ENCODE measurements around the gene UQCC5. TPM values are rescaled to one million over a fixed set of nuclear protein-coding genes. Genes with fewer than 3 reads are reported as not detected.

UQCC5 gene
- total RNA-seq, 1 donor from 2014 or later: 22.8 TPM

DNA sequence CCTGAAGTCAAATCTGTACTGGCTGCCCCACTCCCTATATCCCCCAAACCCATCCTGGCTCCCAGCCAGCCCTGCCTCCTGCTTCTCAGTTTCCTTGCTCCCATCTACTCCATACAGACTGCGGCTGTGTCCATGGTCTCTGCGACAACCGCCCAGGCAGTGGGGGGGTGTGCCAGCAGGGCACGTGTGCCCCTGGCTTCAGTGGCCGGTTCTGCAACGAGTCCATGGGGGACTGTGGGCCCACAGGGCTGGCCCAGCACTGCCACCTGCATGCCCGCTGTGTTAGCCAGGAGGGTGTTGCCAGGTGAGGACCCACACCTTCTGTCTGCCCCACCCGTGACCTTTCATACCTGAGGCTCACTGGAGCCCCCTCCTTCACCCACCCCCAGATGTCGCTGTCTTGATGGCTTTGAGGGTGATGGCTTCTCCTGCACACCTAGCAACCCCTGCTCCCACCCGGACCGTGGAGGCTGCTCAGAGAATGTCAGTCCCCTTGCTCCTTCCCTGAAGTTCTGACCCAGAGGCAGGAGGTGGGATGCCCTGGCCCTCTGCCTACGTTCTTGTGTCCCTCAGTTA is 26.6 kb upstream of the UQCC5 start:
- Mint-ChIP-seq H3K4me1 (ENCODE audit: unreplicated experiment) (no peaks in the 10 kb centered on the region), H3K4me3 (no peak overlapping the region), H3K27me3 (no peaks in the 10 kb centered on the region), H3K9me3 (no peaks in the 10 kb centered on the region), H3K27ac (no peak overlapping the region), H3K36me3 (no peaks in the 10 kb centered on the region)
- TF ChIP-seq, protein P1, sequence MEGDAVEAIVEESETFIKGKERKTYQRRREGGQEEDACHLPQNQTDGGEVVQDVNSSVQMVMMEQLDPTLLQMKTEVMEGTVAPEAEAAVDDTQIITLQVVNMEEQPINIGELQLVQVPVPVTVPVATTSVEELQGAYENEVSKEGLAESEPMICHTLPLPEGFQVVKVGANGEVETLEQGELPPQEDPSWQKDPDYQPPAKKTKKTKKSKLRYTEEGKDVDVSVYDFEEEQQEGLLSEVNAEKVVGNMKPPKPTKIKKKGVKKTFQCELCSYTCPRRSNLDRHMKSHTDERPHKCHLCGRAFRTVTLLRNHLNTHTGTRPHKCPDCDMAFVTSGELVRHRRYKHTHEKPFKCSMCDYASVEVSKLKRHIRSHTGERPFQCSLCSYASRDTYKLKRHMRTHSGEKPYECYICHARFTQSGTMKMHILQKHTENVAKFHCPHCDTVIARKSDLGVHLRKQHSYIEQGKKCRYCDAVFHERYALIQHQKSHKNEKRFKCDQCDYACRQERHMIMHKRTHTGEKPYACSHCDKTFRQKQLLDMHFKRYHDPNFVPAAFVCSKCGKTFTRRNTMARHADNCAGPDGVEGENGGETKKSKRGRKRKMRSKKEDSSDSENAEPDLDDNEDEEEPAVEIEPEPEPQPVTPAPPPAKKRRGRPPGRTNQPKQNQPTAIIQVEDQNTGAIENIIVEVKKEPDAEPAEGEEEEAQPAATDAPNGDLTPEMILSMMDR (conservative IDR thresholded peaks at IDR 0.05): no peak
- no peak for DNase-seq (ENCODE audit: extremely low spot score, unreplicated experiment)

DNA sequence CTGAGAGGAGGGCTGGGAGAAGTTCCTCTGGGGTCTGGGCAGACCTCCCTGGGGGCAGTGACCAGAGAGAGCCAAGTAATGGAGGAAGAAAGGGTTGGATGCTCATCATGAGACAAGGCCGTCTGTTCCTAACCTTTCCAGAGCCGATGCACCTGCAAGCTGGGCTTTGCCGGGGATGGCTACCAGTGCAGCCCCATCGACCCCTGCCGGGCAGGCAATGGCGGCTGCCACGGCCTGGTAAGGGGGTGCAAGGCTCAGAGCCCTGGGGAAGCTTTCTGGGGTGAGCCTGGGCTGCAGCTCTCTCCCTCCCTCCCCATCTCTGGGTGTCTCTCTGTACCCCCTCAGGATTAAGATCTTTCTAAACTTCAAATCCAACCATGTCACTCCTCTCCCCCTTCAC is 24.9 kb upstream of the UQCC5 start:
- no peak for DNase-seq (ENCODE audit: extremely low spot score, unreplicated experiment)
- Mint-ChIP-seq H3K9me3 (no peaks in the 10 kb centered on the region), H3K27ac (no peak overlapping the region), H3K4me1 (ENCODE audit: unreplicated experiment) (peaks cover 5% of the 10 kb centered on the region), H3K4me3 (no peak overlapping the region), H3K27me3 (peaks cover 3% of the 10 kb centered on the region), H3K36me3 (no peaks in the 10 kb centered on the region)
- TF ChIP-seq, protein P1 (conservative IDR thresholded peaks at IDR 0.05): no peak

DNA sequence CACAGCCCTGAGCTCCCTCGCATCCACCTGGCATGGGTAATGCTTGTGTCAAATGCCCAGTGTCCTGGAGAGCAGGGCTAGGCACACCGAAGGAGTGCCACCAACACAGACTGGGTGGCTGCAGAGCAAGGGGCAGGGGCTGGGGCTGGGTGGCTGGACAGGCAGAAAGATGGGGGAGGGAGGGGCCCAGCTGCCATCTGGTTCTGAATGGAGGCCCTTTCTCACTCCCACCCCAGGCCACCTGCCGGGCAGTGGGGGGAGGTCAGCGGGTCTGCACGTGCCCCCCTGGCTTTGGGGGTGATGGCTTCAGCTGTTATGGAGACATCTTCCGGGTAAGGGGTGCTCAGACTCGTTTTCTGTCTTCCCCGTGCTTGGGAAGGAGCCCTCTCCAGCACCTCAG is 24.3 kb upstream of the UQCC5 start:
- H3K36me3 Mint-ChIP-seq: no peaks in the 10 kb centered on the region
- H3K27me3 Mint-ChIP-seq: peaks cover 3% of the 10 kb centered on the region
- H3K9me3 Mint-ChIP-seq: no peaks in the 10 kb centered on the region

DNA sequence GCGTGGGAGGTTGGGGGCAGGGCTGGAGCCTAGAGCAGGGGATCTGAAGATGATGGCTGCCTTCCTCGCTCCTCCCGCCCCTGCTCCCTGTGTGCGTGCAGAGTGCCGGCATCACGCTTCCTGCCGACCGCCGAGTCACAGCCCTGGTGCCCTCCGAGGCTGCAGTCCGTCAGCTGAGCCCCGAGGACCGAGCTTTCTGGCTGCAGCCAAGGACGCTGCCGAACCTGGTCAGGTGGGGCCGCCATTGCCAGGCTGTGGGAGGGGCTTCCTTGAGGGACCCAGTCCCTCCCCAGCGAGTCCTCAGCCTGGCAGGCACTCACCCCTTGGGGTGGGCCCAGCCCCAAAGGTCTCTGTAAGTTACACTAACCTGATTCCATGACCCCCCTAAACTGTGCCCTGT is 23.7 kb upstream of the UQCC5 start:
- no peak for DNase-seq (ENCODE audit: extremely low spot score, unreplicated experiment)
- H3K4me3 Mint-ChIP-seq: no peak overlapping the region
- no peaks in the 10 kb centered on the region for H3K36me3 Mint-ChIP-seq
- no peaks in the 10 kb centered on the region for H3K9me3 Mint-ChIP-seq
- peaks cover 3% of the 10 kb centered on the region for H3K27me3 Mint-ChIP-seq
- H3K27ac Mint-ChIP-seq: no peak overlapping the region
- H3K4me1 Mint-ChIP-seq (ENCODE audit: unreplicated experiment): peaks cover 5% of the 10 kb centered on the region
- TF ChIP-seq, protein P1 (conservative IDR thresholded peaks at IDR 0.05): no peak

More for the DNA sequence above, 24.3 kb upstream of the UQCC5 start:
- Mint-ChIP-seq H3K27ac (no peak overlapping the region), H3K4me1 (ENCODE audit: unreplicated experiment) (peaks cover 5% of the 10 kb centered on the region), H3K4me3 (no peak overlapping the region)
- TF ChIP-seq, protein P1 (conservative IDR thresholded peaks at IDR 0.05): no peak
- no peak for DNase-seq (ENCODE audit: extremely low spot score, unreplicated experiment)

DNA sequence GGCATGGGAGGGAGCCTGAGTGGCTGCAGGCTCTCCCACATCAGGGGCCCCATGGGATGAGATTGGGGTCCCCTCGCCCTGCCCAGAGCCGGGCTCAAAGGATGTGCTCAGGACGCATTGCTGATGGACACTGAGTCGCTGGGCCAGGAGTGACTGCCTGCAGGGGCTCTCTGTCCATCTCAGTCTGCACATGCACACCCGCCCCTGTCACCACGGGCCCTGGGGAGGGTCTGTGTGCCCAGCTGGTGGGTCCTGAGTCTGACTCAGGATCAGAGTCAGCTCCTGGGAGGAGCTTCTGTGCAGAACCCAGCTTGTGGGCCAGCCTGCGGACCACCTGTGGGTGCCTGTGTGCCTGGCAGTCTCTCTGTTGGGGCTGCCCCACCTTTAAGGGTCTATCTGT is 23.1 kb upstream of the UQCC5 start:
- DNase-seq (ENCODE audit: extremely low spot score, unreplicated experiment): no peak
- no peak overlapping the region for H3K4me3 Mint-ChIP-seq
- no peaks in the 10 kb centered on the region for H3K9me3 Mint-ChIP-seq
- no peak overlapping the region for H3K27ac Mint-ChIP-seq
- H3K4me1 Mint-ChIP-seq (ENCODE audit: unreplicated experiment): peaks cover 5% of the 10 kb centered on the region
- TF ChIP-seq, protein P1 (conservative IDR thresholded peaks at IDR 0.05): no peak
- no peaks in the 10 kb centered on the region for H3K36me3 Mint-ChIP-seq
- H3K27me3 Mint-ChIP-seq: peaks cover 3% of the 10 kb centered on the region

DNA sequence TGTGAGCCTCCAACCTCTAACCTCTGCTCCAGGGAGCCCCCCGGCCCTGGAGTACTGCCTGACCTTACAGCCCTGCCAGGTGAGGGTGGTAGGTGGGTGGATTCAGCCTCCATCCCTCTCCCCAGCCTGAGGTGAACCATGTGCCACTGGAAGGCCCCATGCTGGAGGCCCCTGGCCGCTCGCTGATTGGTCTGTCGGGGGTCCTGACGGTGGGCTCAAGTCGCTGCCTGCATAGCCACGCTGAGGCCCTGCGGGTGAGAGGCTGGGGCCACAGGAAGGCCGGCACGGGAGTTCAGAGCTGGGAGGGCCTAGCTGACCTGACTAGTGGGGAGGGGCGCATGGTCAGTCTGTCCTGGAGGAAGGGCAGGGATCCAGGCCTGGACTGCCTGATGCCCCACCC is 21.8 kb upstream of the UQCC5 start:
- TF ChIP-seq, protein P1 (conservative IDR thresholded peaks at IDR 0.05): no peak
- Mint-ChIP-seq H3K36me3 (no peaks in the 10 kb centered on the region), H3K4me3 (no peak overlapping the region), H3K9me3 (no peaks in the 10 kb centered on the region), H3K27me3 (peaks cover 3% of the 10 kb centered on the region), H3K27ac (no peak overlapping the region), H3K4me1 (ENCODE audit: unreplicated experiment) (peaks cover 5% of the 10 kb centered on the region)
- DNase-seq (ENCODE audit: extremely low spot score, unreplicated experiment): no peak
